Prostate gland (tissue), 2 donors: Measurements from ENCODE around the gene DDX51.

Experiments used
- CTCF ChIP-seq, 4 experiments: fragments of 200-600 bp in 2 of 4; fragments of 450-650 bp in 2 of 4; sonication (generic) in 2 of 4; IDR thresholded peaks; 1 replicate in 3 of 4; 2 replicates in 1 of 4; pipeline ENCODE4 v1.5.1; 2016 to 2019; ENCODE audit warnings: antibody characterized with exemption in 4 of 4, mild to moderate bottlenecking in 2 of 4, moderate library complexity in 2 of 4
- POLR2A ChIP-seq: fragments of 450-650 bp; IDR thresholded peaks from one replicate; pipeline ENCODE4 v1.6.1; 2016; ENCODE audit warnings: antibody characterized with exemption, mild to moderate bottlenecking
- POLR2AphosphoS5 ChIP-seq: sonication (generic); formaldehyde crosslinking; IDR thresholded peaks from one replicate; pipeline ENCODE4 v1.6.1; 2017; ENCODE audit warnings: antibody characterized with exemption

GRCh38 chr12:132174015-132174838 lies 30.1 kb upstream of the DDX51 start:
- TF ChIP-seq CTCF (IDR thresholded peaks at IDR 0.05), result no peak
- TF ChIP-seq POLR2A, result no peak
- no peak for TF ChIP-seq POLR2AphosphoS5
